ENCODE results near the gene CYBC1.

Gene CYBC1

GRCh38 chr17:82450357-82451106 lies at the start of gene CYBC1:
CYBC1 (minus strand) TSS chr17:82450752; CDS start chr17:82449254, 1,498 bp downstream.
- DNase-seq: peak; percentile 96

GRCh38 chr17:82497483-82498405 lies 47.2 kb upstream of the CYBC1 start:
- peak; percentile 80 for DNase-seq

GRCh38 chr17:82496529-82497434 lies 46.2 kb upstream of the CYBC1 start:
- peak; percentile 96 for DNase-seq

- no peak for DNase-seq
These were observed 45.4 kb upstream of the CYBC1 start for GRCh38 chr17:82495844-82496528.

- DNase-seq: peak; percentile 95
These were observed 43.9 kb upstream of the CYBC1 start for GRCh38 chr17:82494236-82495055.

GRCh38 chr17:82493226-82493781 lies 42.8 kb upstream of the CYBC1 start:
- DNase-seq: no peak

- no peak for DNase-seq
These were observed 42.2 kb upstream of the CYBC1 start for GRCh38 chr17:82492643-82493225.

GRCh38 chr17:82491533-82491932 lies 41.0 kb upstream of the CYBC1 start:
- DNase-seq: no peak

- no peak for DNase-seq
These were observed 40.6 kb upstream of the CYBC1 start for GRCh38 chr17:82491196-82491530.

GRCh38 chr17:82490512-82491195 lies 40.1 kb upstream of the CYBC1 start:
- no peak for DNase-seq

- no peak for DNase-seq
These were observed 39.4 kb upstream of the CYBC1 start for GRCh38 chr17:82489851-82490511.

GRCh38 chr17:82489117-82489516 lies 38.6 kb upstream of the CYBC1 start:
- DNase-seq: no peak

- no peak for DNase-seq
These were observed 37.4 kb upstream of the CYBC1 start for GRCh38 chr17:82487910-82488309.

GRCh38 chr17:82486231-82487094 lies 35.9 kb upstream of the CYBC1 start:
- DNase-seq: no peak

- no peak for DNase-seq
These were observed 33.3 kb upstream of the CYBC1 start for GRCh38 chr17:82483836-82484235.

GRCh38 chr17:82483204-82483660 lies 32.7 kb upstream of the CYBC1 start:
- no peak for DNase-seq

- DNase-seq: no peak
These were observed 29.8 kb upstream of the CYBC1 start for GRCh38 chr17:82480318-82480717.

- no peak for DNase-seq
These were observed 29.1 kb upstream of the CYBC1 start for GRCh38 chr17:82479602-82480001.

Data from OCI-M1 (cell line).